Nucleus accumbens (tissue), 56 donors: ENCODE measurements around the gene ADGRA1.

Source experiments
- DNase-seq, 56 donors: peaks; one replicate each; lab custom pipeline; 2025; lab: John Stamatoyannopoulos, UW

ADGRA1 gene

GRCh38 chr10:133106516-133106915 lies 18.8 kb downstream of the ADGRA1 start:
- no peak for DNase-seq

GRCh38 chr10:133107442-133107841 lies 19.7 kb downstream of the ADGRA1 start:
- no peak for DNase-seq

GRCh38 chr10:133109711-133110110 lies 22.0 kb downstream of the ADGRA1 start:
- DNase-seq, result no peak

- no peak for DNase-seq
Measured at GRCh38 chr10:133110133-133110532, 22.4 kb downstream of the ADGRA1 start.

GRCh38 chr10:133110609-133111275 lies 23.0 kb downstream of the ADGRA1 start:
- no peak for DNase-seq

GRCh38 chr10:133111640-133112039 lies 23.9 kb downstream of the ADGRA1 start:
- DNase-seq, result peak in 6 of 56 donors; percentile 3 to 64 (median 30)

- DNase-seq, result no peak
Measured at GRCh38 chr10:133113146-133113830, 25.6 kb downstream of the ADGRA1 start.

GRCh38 chr10:133113847-133114246 lies 26.1 kb downstream of the ADGRA1 start:
- DNase-seq, result no peak

GRCh38 chr10:133114251-133114650 lies 26.5 kb downstream of the ADGRA1 start:
- no peak for DNase-seq

- DNase-seq, result no peak
Measured at GRCh38 chr10:133114726-133115452, 27.2 kb downstream of the ADGRA1 start.

- DNase-seq, result no peak
Measured at GRCh38 chr10:133115453-133115842, 27.7 kb downstream of the ADGRA1 start.

- no peak for DNase-seq
Measured at GRCh38 chr10:133115976-133116375, 28.3 kb downstream of the ADGRA1 start.

- no peak for DNase-seq
Measured at GRCh38 chr10:133116455-133116854, 28.7 kb downstream of the ADGRA1 start.

- no peak for DNase-seq
Measured at GRCh38 chr10:133117036-133117687, 29.4 kb downstream of the ADGRA1 start.

GRCh38 chr10:133117688-133118071 lies 30.0 kb downstream of the ADGRA1 start:
- no peak for DNase-seq

- DNase-seq, result no peak
Measured at GRCh38 chr10:133121479-133121878, 33.8 kb downstream of the ADGRA1 start.

GRCh38 chr10:133122171-133122935 lies 34.6 kb downstream of the ADGRA1 start:
- no peak for DNase-seq

GRCh38 chr10:133123050-133123745 lies 35.5 kb downstream of the ADGRA1 start:
- DNase-seq, result no peak

GRCh38 chr10:133123746-133124356 lies 36.1 kb downstream of the ADGRA1 start:
- DNase-seq, result no peak
